HG03159 (cell line): Measurements from ENCODE around the gene PA2G4.
"Not testable (repeated sequence)": the region's sequence is repeated elsewhere in the genome, so short reads cannot be mapped to it uniquely, and the experiment has no call there.

Experiments
- ATAC-seq: cut with Tn5 transposase; IDR thresholded peaks from one replicate; pipeline ENCODE4 v1.9.1; 2021; ENCODE audit warnings: mild to moderate bottlenecking, moderate library complexity; ENCODE audit not compliant: unreplicated experiment

Gene PA2G4

GRCh38 chr12:56152132-56152755, 47.9 kb downstream of the PA2G4 start, which contains the start of gene MYL6B:
TSS of gene MYL6B (plus strand) at chr12:56152587. CDS start at chr12:56153919, 1,332 bp downstream.
- ATAC-seq = peak; percentile 68

- ATAC-seq = no peak
Observed at GRCh38 chr12:56152756-56153677, 48.7 kb downstream of the PA2G4 start.

GRCh38 chr12:56153678-56154065, 49.3 kb downstream of the PA2G4 start:
- no peak for ATAC-seq

- ATAC-seq = no peak
Observed at GRCh38 chr12:56154246-56154771, 50.0 kb downstream of the PA2G4 start.

- no peak for ATAC-seq
Observed at GRCh38 chr12:56154818-56155217, 50.5 kb downstream of the PA2G4 start.

- ATAC-seq = no peak
Observed at GRCh38 chr12:56155256-56155845, 51.0 kb downstream of the PA2G4 start.

GRCh38 chr12:56156464-56157200, 52.3 kb downstream of the PA2G4 start:
- ATAC-seq = not testable (repeated sequence)

- peak; percentile 32 for ATAC-seq
Observed at GRCh38 chr12:56157201-56158028, 53.1 kb downstream of the PA2G4 start.

- peak; percentile 82 for ATAC-seq
Observed at GRCh38 chr12:56158029-56158925, 53.9 kb downstream of the PA2G4 start, which contains the start of gene MYL6. TSS of gene MYL6 (plus strand) at chr12:56158359. CDS start at chr12:56158402, 43 bp downstream.

GRCh38 chr12:56158926-56159461, 54.6 kb downstream of the PA2G4 start:
- ATAC-seq = no peak

- no peak for ATAC-seq
Observed at GRCh38 chr12:56159482-56160192, 55.3 kb downstream of the PA2G4 start.

GRCh38 chr12:56160193-56160763, 55.9 kb downstream of the PA2G4 start:
- no peak for ATAC-seq

GRCh38 chr12:56160894-56161689, 56.7 kb downstream of the PA2G4 start:
- ATAC-seq = no peak

- ATAC-seq = no peak
Observed at GRCh38 chr12:56161690-56162351, 57.5 kb downstream of the PA2G4 start.

- ATAC-seq = no peak
Observed at GRCh38 chr12:56162468-56163290, 58.3 kb downstream of the PA2G4 start.
